GM19324 (cell line): ENCODE measurements around the gene CPA5.
"Not testable (repeated sequence)": the region's sequence is repeated elsewhere in the genome, so short reads cannot be mapped to it uniquely, and the experiment has no call there.

Source experiments
- ATAC-seq: cut with Tn5 transposase; IDR thresholded peaks from one replicate; pipeline ENCODE4 v1.9.1; 2021; ENCODE audit warnings: mild to moderate bottlenecking, moderate library complexity; ENCODE audit not compliant: unreplicated experiment, low FRiP score

Gene CPA5

DNA sequence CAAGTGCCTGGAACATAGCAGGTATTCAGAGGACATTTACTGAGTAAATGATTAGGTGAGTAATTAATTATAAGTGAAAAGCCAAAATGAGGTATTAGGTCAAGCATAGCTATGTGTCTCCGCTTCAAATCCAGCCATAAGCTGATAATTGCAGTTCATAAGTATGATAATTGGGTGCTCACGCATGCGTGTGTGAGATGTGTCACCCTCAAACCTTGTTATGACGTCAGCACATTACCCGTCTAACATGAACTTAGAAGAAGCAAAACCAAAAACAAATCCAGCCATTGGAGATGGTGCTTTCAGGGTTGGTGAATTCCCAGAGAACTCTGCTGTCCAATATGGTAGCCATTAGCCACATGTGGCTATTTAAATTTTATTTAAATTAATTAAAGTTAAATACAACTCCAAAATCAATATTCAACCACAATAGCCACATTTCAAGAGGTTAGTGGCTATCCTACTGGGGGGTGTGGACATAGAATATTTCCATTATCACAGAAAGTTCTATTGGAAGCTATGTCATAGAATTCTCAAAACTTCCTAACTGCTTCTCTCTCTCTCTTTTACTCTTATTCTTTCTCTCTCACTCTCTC, at the start of gene CPA5:
Gene CPA5, plus strand, starts transcription at position 546 of the 596 bp plus-strand sequence. CDS start 1,670 bp downstream, outside the sequence.
- ATAC-seq = no peak

- no peak for ATAC-seq
Observed at GRCh38 chr7:130296221-130296951, 48.2 kb upstream of the CPA5 start.

GRCh38 chr7:130297628-130298543, 46.7 kb upstream of the CPA5 start:
- ATAC-seq = no peak

DNA sequence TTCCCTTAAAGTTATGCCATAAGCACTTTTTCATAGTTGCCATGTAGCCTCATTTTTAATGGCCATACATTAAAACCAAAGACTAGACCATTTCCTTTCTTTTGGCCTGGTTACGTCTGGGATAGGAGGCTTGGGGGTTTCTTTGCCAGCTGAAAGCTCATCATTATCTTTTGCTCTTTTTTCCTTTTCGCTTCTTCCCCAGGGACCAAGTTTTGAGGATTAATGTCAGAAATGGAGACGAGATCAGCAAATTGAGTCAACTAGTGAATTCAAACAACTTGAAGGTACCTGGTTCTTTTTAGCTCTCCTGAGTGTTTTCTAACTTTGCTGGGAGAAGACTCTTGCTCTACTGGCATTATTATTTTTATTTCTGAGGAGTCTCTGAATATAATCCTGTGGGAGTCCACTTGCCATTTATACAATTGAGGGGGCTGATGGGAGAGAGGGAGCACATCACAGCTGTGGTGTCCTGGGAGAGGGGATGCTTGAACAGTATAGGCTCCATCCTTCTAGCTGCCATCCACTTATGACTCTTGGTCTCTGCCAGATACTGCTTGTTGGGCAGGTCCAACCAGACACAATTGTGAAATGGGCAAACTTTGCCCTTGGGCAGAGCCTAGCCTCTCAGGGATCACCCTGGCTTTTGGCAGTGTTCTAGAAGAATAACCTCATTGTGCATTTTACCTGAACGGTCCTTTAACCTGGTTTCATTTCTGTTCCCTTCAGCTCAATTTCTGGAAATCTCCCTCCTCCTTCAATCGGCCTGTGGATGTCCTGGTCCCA, 45.9 kb upstream of the CPA5 start:
- ATAC-seq = no peak

GRCh38 chr7:130299866-130300265, 44.8 kb upstream of the CPA5 start:
- ATAC-seq = no peak

GRCh38 chr7:130301501-130302020, 43.1 kb upstream of the CPA5 start:
- no peak for ATAC-seq

- no peak for ATAC-seq
Observed at GRCh38 chr7:130302649-130303048, 42.0 kb upstream of the CPA5 start.

DNA sequence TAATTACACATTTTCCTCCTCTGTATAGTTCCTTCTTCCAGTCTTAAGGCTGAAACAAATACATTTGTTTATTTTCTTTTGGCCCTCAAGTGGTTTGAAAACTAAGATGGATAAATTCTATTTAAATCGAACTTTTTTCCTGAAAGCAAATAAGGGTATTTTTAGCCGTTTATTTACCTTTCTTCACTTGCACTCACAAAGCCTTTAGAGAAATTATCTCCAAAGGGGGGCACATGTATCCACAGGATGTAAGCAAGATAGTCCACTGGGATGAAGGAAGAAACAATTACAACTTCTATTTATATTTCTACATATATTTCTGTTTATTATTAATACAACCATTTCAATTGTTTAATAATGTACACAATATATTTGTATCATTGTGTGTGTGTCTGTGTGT, 41.5 kb upstream of the CPA5 start:
- ATAC-seq = no peak

DNA sequence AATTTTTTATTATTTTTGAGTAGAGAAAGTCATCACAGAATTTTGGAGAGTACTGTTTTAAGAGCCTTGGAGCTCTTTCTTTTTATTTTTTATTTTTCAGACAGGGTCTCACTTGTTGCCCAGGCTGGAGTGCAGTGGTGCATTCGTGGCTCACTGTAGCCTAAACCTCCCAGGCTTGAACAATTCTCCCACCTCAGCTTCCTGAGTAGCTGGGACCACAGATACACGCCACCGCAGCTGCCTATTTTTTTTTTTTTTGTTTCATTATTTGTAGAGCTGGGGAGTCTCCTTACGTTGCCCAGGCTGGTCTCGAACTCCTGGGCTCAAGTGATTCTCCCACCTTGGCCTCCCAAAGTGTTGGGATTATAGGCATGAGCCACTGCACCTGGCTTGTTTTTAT, 41.1 kb upstream of the CPA5 start:
- ATAC-seq = no peak

DNA sequence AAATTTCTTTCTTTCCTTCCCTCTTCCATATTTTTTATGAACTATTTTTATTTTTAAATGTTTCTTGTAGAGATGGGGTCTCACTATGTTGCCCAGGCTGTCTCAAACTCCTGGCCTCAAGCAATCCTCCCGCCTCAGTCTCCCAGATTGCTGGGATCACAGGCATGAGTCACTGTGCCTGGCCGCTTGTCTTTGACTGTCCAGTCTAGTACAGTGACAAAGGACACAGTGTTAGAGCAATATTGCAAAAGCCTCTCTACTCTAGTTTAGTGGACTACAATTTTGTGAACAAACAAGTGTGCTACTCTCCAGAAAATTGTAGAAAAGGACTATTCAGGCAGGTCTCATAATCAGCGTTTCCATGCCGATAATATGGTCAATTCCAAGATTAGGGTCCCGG, 40.6 kb upstream of the CPA5 start:
- ATAC-seq = no peak

DNA sequence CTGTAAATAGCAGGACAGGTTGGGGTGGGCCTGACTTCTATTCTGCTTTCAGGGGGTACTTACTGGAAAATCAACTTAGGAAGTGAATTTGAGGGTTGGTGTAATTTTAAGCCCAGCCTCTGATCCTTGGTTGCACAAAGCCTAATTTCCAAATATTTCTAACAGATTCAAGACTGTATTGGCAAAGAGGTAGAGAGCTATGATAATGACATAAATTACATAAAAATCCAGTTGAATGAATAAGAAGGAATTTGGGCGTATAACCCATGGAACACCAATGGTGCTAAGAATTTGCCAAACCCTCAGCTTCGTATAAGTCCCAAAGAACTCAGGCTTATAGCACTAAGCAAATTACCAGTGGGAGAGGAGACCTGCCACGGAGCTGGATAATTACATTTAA, 39.7 kb upstream of the CPA5 start:
- ATAC-seq = no peak

DNA sequence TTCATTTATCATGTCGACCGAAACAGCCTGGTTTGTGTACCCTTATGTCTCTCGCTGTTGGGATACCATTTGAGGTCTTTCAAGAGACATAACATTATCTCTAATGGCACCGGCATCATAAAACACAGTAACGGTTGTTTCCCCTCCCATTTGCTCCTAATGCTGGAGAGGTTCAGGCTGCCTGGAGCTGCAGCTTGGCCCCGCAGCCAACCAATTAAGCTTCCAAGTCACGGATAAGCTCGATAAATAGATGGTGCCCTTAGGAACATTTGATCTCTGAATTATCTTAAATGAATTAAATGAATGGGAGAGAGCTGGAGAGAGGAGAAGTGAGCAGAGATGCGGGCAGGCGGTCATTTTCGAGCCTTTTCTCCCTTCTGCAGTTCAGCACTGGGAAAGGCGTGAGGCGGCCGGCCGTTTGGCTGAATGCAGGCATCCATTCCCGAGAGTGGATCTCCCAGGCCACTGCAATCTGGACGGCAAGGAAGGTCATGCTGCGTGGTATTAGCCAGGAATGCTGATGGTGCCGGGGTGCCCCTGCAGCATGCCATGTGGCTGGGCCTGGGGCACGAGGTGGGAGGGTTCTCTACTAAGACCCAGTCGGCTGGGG, 39.1 kb upstream of the CPA5 start:
- ATAC-seq = no peak

- no peak for ATAC-seq
Observed at GRCh38 chr7:130309986-130310385, 34.6 kb upstream of the CPA5 start.

- no peak for ATAC-seq
Observed at GRCh38 chr7:130314305-130314704, 30.3 kb upstream of the CPA5 start.

DNA sequence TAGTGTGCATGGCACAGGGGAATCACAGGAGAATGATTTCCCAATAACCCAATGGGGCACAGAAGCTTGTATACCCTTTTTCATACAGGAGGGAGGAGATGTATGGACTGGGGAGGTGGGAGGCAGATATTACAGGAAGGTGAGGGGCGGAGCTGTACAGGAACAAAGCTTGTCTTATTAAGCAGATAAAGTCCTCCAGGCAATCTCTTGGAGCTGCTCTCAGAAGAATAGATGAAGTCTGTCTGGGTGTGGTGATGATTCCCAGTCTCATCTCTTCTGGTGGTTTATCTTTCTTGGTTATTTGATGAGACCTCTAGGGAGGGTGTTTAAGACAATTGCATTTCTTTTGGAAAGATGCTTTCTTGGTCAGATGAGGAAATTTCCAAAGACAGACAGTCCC, 25.1 kb upstream of the CPA5 start:
- no peak for ATAC-seq

GRCh38 chr7:130321542-130322229, 22.9 kb upstream of the CPA5 start:
- ATAC-seq = not testable (repeated sequence)

DNA sequence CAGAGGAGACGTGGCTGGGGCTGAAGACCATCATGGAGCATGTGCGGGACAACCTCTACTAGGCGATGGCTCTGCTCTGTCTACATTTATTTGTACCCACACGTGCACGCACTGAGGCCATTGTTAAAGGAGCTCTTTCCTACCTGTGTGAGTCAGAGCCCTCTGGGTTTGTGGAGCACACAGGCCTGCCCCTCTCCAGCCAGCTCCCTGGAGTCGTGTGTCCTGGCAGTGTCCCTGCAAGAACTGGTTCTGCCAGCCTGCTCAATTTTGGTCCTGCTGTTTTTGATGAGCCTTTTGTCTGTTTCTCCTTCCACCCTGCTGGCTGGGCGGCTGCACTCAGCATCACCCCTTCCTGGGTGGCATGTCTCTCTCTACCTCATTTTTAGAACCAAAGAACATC, 22.0 kb upstream of the CPA5 start:
- ATAC-seq = no peak

GRCh38 chr7:130324306-130324943, 20.2 kb upstream of the CPA5 start:
- ATAC-seq = no peak

DNA sequence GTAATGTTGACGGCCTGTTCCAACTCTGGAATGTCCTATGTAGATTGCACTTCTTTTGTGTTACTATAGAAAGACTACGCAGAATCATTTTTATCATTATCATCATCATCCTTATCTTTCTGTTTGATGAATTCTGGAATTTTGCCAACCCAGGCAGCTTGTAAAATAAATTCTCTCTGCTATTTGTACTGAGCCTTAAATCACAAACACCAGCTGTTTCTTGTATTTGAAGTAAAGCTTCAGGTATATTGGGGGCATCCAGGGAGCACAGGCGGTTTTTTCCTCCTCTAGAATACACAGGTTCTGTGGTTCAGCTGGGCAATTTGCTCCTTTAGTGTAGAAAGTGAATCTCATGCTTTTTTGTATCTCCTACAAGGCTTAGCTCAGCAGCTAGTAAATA, 14.9 kb upstream of the CPA5 start:
- ATAC-seq = no peak
